Epithelial cell of proximal tubule (primary cell): ENCODE measurements around the gene LBX2. TPM values are rescaled to one million over a fixed set of nuclear protein-coding genes. Genes with fewer than 3 reads are reported as not detected.
A peak's percentile ranks its signal among the peaks of the same experiment; 100 is the strongest.

Source experiments
- DNase-seq: peaks from one replicate; pipeline ENCODE4 v3.0.0-alpha.2; 2011; ENCODE audit warnings: low read depth
- H3K4me3 ChIP-seq: 2 replicates; pipeline ENCODE4 v1.5.1; 2011; ENCODE audit warnings: low read depth, mild to moderate bottlenecking, low read length
- CTCF ChIP-seq: conservative IDR thresholded peaks from 2 replicates; pipeline ENCODE4 v1.5.1; 2012; ENCODE audit warnings: low read depth, mild to moderate bottlenecking, low read length
- total RNA-seq: library from RNA; depleted of rRNA; stranded (reverse); fragments of >200 nt; gene quantifications from 2 replicates; pipeline ENCODE4 v1.2.3, GENCODE V29; 2015

LBX2 gene
- total RNA-seq, 1 donor from 2014 or later = 1.3 TPM

- no peak for TF ChIP-seq CTCF
- peak overlapping the region; percentile 99 for H3K4me3 ChIP-seq
- DNase-seq = no peak
Observed at GRCh38 chr2:74530239-74531187, 31.1 kb upstream of the LBX2 start.

- peak; percentile 79 for DNase-seq
- H3K4me3 ChIP-seq = peak within 1 kb of the TSS; percentile 99
Observed at GRCh38 chr2:74529357-74530238, 30.2 kb upstream of the LBX2 start, which contains the start of the genes AUP1 and HTRA2. Gene AUP1 (minus strand): TSS chr2:74529706. CDS start chr2:74529629, 77 bp downstream. Gene HTRA2 (plus strand): TSS chr2:74529933. CDS start chr2:74530007, 74 bp downstream.

GRCh38 chr2:74528600-74529356 is 29.4 kb upstream of the LBX2 start:
- TF ChIP-seq CTCF = no peak
- peak overlapping the region; percentile 99 for H3K4me3 ChIP-seq
- no peak for DNase-seq

More at GRCh38 chr2:74529357-74530238, 30.2 kb upstream of the LBX2 start, which contains the start of the genes AUP1 and HTRA2:
- no peak for TF ChIP-seq CTCF

GRCh38 chr2:74527741-74528140 is 28.3 kb upstream of the LBX2 start:
- TF ChIP-seq CTCF = no peak
- DNase-seq = no peak
- H3K4me3 ChIP-seq = no peak overlapping the region

GRCh38 chr2:74526649-74527230 is 27.3 kb upstream of the LBX2 start:
- DNase-seq = no peak
- TF ChIP-seq CTCF = no peak
- no peak overlapping the region for H3K4me3 ChIP-seq
